ENCODE results near the gene CLDN25. TPM values are rescaled to one million over a fixed set of nuclear protein-coding genes. Genes with fewer than 3 reads are reported as not detected.

Gene CLDN25
- total RNA-seq, 1 experiment from 2014 or later = not detected

DNA sequence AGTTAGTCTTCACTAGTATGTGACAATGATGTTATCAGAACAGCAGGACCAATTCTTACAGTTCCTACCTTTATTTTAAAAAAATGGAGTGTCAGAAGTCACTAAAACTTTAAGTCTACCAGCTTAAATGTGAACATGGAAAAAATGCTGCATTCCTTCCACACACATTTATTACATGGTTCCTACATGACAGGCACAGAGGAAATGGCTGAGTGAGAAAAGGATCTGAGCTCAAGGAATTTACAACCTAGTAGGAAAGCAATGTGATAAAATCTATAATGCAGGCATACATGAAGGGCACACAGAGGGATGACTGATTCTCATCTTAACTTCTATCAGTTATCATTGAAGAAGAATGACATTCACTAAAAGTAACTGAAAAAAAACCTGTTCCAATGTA lies 23.0 kb downstream of the CLDN25 start:
- H3K36me3 ChIP-seq (ENCODE audit: low read depth, low read length) = peaks cover 31% of the 10 kb centered on the region
- H3K9me2 ChIP-seq (replicated peaks; ENCODE audit: low read length) = no peaks in the 10 kb centered on the region
- H3F3A ChIP-seq (ENCODE audit: low read length, unreplicated experiment) = no peaks in the 10 kb centered on the region
- BruUV-seq (replicated peaks) = no TSS peak
- DNase-seq = no peak
- TF ChIP-seq, protein P1, sequence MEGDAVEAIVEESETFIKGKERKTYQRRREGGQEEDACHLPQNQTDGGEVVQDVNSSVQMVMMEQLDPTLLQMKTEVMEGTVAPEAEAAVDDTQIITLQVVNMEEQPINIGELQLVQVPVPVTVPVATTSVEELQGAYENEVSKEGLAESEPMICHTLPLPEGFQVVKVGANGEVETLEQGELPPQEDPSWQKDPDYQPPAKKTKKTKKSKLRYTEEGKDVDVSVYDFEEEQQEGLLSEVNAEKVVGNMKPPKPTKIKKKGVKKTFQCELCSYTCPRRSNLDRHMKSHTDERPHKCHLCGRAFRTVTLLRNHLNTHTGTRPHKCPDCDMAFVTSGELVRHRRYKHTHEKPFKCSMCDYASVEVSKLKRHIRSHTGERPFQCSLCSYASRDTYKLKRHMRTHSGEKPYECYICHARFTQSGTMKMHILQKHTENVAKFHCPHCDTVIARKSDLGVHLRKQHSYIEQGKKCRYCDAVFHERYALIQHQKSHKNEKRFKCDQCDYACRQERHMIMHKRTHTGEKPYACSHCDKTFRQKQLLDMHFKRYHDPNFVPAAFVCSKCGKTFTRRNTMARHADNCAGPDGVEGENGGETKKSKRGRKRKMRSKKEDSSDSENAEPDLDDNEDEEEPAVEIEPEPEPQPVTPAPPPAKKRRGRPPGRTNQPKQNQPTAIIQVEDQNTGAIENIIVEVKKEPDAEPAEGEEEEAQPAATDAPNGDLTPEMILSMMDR (conservative IDR thresholded peaks at IDR 0.05; ENCODE audit: low read depth, low read length) = no peak
- TF ChIP-seq EZH2phosphoT487 (IDR thresholded peaks at IDR 0.05; ENCODE audit: borderline replicate concordance, low read length) (no peak), EZH2 (IDR thresholded peaks at IDR 0.05; ENCODE audit: low read length, unreplicated experiment) (no peak)
- H4K20me1 ChIP-seq (ENCODE audit: low read length) = no peaks in the 10 kb centered on the region
- intact Hi-C loops (cut with micrococcal nuclease) = no loop called here
- peaks cover 5% of the 10 kb centered on the region; the same call in 1 of the 2 replicates for H3K4me1 ChIP-seq (ENCODE audit: insufficient read depth, low read length)
- ChIA-PET POLR2A (ENCODE audit: unreplicated experiment) (no interaction called here), CTCF (no interaction called here)
- H3K9ac ChIP-seq (ENCODE audit: low read length) = no peak overlapping the region
- H3K4me2 ChIP-seq (ENCODE audit: low read length) = no peak overlapping the region
- ATAC-seq = no peak
- no peaks in the 10 kb centered on the region for H3K9me3 ChIP-seq (ENCODE audit: low read length)
- no peaks in the 10 kb centered on the region for H3K79me2 ChIP-seq (ENCODE audit: low read length)
- no peak overlapping the region for H2AFZ ChIP-seq (ENCODE audit: low read length)
- H3K27me3 ChIP-seq (ENCODE audit: low read length) = no peaks in the 10 kb centered on the region
- no peak overlapping the region for H3K4me3 ChIP-seq (ENCODE audit: low read length)
- H3K27ac ChIP-seq (ENCODE audit: low read length) = no peak overlapping the region

DNA sequence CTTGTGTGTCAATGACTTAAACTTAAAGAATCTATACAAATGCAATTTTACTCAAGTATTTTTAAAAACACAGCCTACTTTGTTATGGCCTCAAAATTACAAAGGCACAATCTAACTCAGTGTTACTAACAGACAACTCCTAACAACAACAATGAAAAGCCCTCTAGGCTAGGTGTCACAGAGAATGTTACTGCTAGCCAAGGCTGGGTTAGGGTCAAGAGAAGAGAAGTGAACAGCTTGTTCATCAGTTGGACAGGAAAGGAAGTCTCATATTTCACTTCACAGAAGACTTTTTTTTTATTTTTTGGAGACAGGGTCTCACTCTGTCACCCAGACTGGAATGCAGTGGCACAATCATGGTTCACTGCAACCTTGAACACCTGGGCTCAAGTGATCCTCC lies 26.0 kb downstream of the CLDN25 start:
- no peak overlapping the region for H3K9ac ChIP-seq (ENCODE audit: low read length)
- H3K79me2 ChIP-seq (ENCODE audit: low read length) = no peaks in the 10 kb centered on the region
- H3K9me2 ChIP-seq (replicated peaks; ENCODE audit: low read length) = no peaks in the 10 kb centered on the region
- peaks cover 5% of the 10 kb centered on the region; the same call in 1 of the 2 replicates for H3K4me1 ChIP-seq (ENCODE audit: insufficient read depth, low read length)
- intact Hi-C loops (cut with micrococcal nuclease) = loop anchor here (2.0 kb wide), 1 partner anchor 457 kb away; no protein-coding TSS in a partner anchor
- ATAC-seq = peak; percentile 64
- H3K36me3 ChIP-seq (ENCODE audit: low read depth, low read length) = peaks cover 34% of the 10 kb centered on the region; the same call in 1 of the 2 replicates
- no TSS peak for BruUV-seq (replicated peaks)
- H3K4me3 ChIP-seq (ENCODE audit: low read length) = no peak overlapping the region
- no peak for TF ChIP-seq EZH2 (IDR thresholded peaks at IDR 0.05; ENCODE audit: low read length, unreplicated experiment)
- no peak for TF ChIP-seq EZH2phosphoT487 (IDR thresholded peaks at IDR 0.05; ENCODE audit: borderline replicate concordance, low read length)
- TF ChIP-seq, protein P1 (conservative IDR thresholded peaks at IDR 0.05; ENCODE audit: low read depth, low read length) = no peak
- H3K27me3 ChIP-seq (ENCODE audit: low read length) = no peaks in the 10 kb centered on the region
- no peaks in the 10 kb centered on the region for H3F3A ChIP-seq (ENCODE audit: low read length, unreplicated experiment)
- CTCF ChIA-PET = interaction anchor here (0.6 to 1.2 kb wide), 3 partner anchors 9 to 456 kb away, joined by 3 to 5 read pairs (median 3); no protein-coding TSS in a partner anchor
- H3K27ac ChIP-seq (ENCODE audit: low read length) = no peak overlapping the region
- peak; percentile 17 for DNase-seq
- no peaks in the 10 kb centered on the region for H3K9me3 ChIP-seq (ENCODE audit: low read length)
- H4K20me1 ChIP-seq (ENCODE audit: low read length) = no peaks in the 10 kb centered on the region
- H3K4me2 ChIP-seq (ENCODE audit: low read length) = no peak overlapping the region
- H2AFZ ChIP-seq (ENCODE audit: low read length) = no peak overlapping the region
- POLR2A ChIA-PET (ENCODE audit: unreplicated experiment) = no interaction called here

DNA sequence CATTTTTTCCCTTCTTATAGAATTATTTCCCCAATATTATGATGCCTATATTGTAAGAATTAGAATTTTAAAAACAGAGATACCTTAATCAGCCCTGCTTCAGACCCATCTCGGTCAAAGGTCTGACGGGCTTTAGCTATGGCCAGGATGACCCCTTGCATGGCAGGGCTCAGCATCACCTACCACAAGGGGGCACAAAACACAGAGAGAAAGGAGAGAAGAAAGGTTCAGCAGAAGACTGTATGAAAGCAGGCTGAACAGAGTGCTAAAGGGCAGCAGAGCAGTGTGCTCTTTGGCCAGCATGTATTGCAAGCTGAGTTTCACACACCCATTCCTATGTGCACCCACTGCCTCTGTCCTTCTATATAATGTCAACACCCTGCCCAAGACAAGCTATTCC lies 26.8 kb downstream of the CLDN25 start:
- Histone ChIP-seq H2AFZ (ENCODE audit: low read length) (no peak overlapping the region), H3K27me3 (ENCODE audit: low read length) (no peaks in the 10 kb centered on the region), H3K36me3 (ENCODE audit: low read depth, low read length) (peaks cover 34% of the 10 kb centered on the region; the same call in 1 of the 2 replicates), H3K9me3 (ENCODE audit: low read length) (no peaks in the 10 kb centered on the region), H3K4me1 (ENCODE audit: insufficient read depth, low read length) (peaks cover 5% of the 10 kb centered on the region; the same call in 1 of the 2 replicates), H3K9ac (ENCODE audit: low read length) (no peak overlapping the region), H4K20me1 (ENCODE audit: low read length) (no peaks in the 10 kb centered on the region), H3K4me2 (ENCODE audit: low read length) (no peak overlapping the region), H3K79me2 (ENCODE audit: low read length) (no peaks in the 10 kb centered on the region), H3K9me2 (replicated peaks; ENCODE audit: low read length) (no peaks in the 10 kb centered on the region), H3K27ac (ENCODE audit: low read length) (no peak overlapping the region), H3F3A (ENCODE audit: low read length, unreplicated experiment) (no peaks in the 10 kb centered on the region), H3K4me3 (ENCODE audit: low read length) (no peak overlapping the region)
- intact Hi-C loops (cut with micrococcal nuclease) = loop anchor here (2.0 kb wide), 1 partner anchor 456 kb away; no protein-coding TSS in a partner anchor
- peak; percentile 92 for ATAC-seq
- POLR2A ChIA-PET (ENCODE audit: unreplicated experiment) = no interaction called here
- no TSS peak for BruUV-seq (replicated peaks)
- CTCF ChIA-PET = interaction anchor here (0.6 to 1.2 kb wide), 4 partner anchors 206 to 1223 kb away, joined by 3 read pairs; no protein-coding TSS in a partner anchor
- TF ChIP-seq, protein P1 (conservative IDR thresholded peaks at IDR 0.05; ENCODE audit: low read depth, low read length) = peak; percentile 77
- TF ChIP-seq EZH2phosphoT487 (IDR thresholded peaks at IDR 0.05; ENCODE audit: borderline replicate concordance, low read length) = no peak
- peak; percentile 59 for DNase-seq
